IMR-90 (cell line): Measurements from ENCODE around the gene DPEP1. TPM values are rescaled to one million over a fixed set of nuclear protein-coding genes. Genes with fewer than 3 reads are reported as not detected.
"Not testable (repeated sequence)": the region's sequence is repeated elsewhere in the genome, so short reads cannot be mapped to it uniquely, and the experiment has no call there.

ENCODE experiments used
- ATAC-seq: fragments of 200-7000 bp; cut with Tn5 transposase; 2 replicates; pipeline ENCODE4 v1.9.1; 2020; ENCODE audit warnings: low read depth, mild to moderate bottlenecking, moderate library complexity
- BruUV-seq: library from RNA; stranded (reverse); fragments of 400-500 nt; replicated peaks from 2 replicates; lab custom pipeline; 2021; lab: Mats Ljungman, UMichigan
- CTCF ChIA-PET: fragments of 300-600 bp; formaldehyde crosslinking; extraction: SDS; loops from one replicate; lab custom pipeline; 2021; ENCODE audit warnings: antibody characterized with exemption; lab: Yijun Ruan, JAX
- POLR2A ChIA-PET: fragments of 300-600 bp; sonication (Branson Sonifier 250); formaldehyde crosslinking; loops from one replicate; lab custom pipeline; 2022; ENCODE audit warnings: antibody characterized with exemption; ENCODE audit not compliant: unreplicated experiment; lab: Charles Lee
- DNase-seq: peaks from one replicate; pipeline ENCODE4 v3.0.0; 2013
- H2AFZ ChIP-seq: replicated peaks from 2 replicates; pipeline ENCODE3; 2013; ENCODE audit warnings: low read length, mild to moderate bottlenecking; ENCODE audit not compliant: poor library complexity
- H2AK5ac ChIP-seq: 2 replicates; pipeline ENCODE4 v1.6.1; 2013; ENCODE audit warnings: low read depth, low read length, inconsistent platforms
- H2AK9ac ChIP-seq: replicated peaks from 2 replicates; pipeline ENCODE3; 2013; ENCODE audit warnings: mild to moderate bottlenecking, low read depth, low read length, moderate library complexity; ENCODE audit not compliant: poor library complexity
- H2BK120ac ChIP-seq: 2 replicates; pipeline ENCODE4 v1.6.1; 2013; ENCODE audit warnings: low read depth, low read length, inconsistent platforms
- H2BK15ac ChIP-seq: 3 replicates; pipeline ENCODE4 v1.6.1; 2013; ENCODE audit warnings: low read depth, low read length, inconsistent platforms
- H2BK20ac ChIP-seq: 2 replicates; pipeline ENCODE4 v1.6.1; 2013; ENCODE audit warnings: low read depth, mild to moderate bottlenecking, inconsistent platforms, low read length, moderate library complexity
- H2BK5ac ChIP-seq: 2 replicates; pipeline ENCODE4 v1.6.1; 2013; ENCODE audit warnings: mild to moderate bottlenecking, low read depth, low read length, inconsistent platforms; ENCODE audit not compliant: poor library complexity, severe bottlenecking
- H3K14ac ChIP-seq: replicated peaks from 2 replicates; pipeline ENCODE4 v1.6.1; 2013; ENCODE audit warnings: low read depth, low read length, inconsistent platforms
- H3K18ac ChIP-seq: 2 replicates; pipeline ENCODE4 v1.6.1; 2013; ENCODE audit warnings: low read depth, low read length, control low read depth
- H3K23ac ChIP-seq: 2 replicates; pipeline ENCODE4 v1.6.1; 2013; ENCODE audit warnings: low read depth, low read length, inconsistent platforms
- H3K27ac ChIP-seq: 2 replicates; pipeline ENCODE4 v1.5.1; 2013; ENCODE audit warnings: mild to moderate bottlenecking, control low read depth, low read length; ENCODE audit not compliant: insufficient read depth
- H3K27me3 ChIP-seq: 2 replicates; pipeline ENCODE4 v1.6.1; 2013; ENCODE audit warnings: low read length; ENCODE audit not compliant: control insufficient read depth, insufficient read depth
- H3K36me3 ChIP-seq: 2 replicates; pipeline ENCODE4 v1.6.1; 2013; ENCODE audit warnings: low read length, mixed read lengths; ENCODE audit not compliant: control insufficient read depth, insufficient read depth
- H3K4ac ChIP-seq: 2 replicates; pipeline ENCODE4 v1.6.1; 2013; ENCODE audit warnings: low read depth, low read length, inconsistent platforms
- H3K4me1 ChIP-seq: 2 replicates; pipeline ENCODE4 v1.6.1; 2013; ENCODE audit warnings: low read length, mixed read lengths; ENCODE audit not compliant: control insufficient read depth, insufficient read depth
- H3K4me2 ChIP-seq: 2 replicates; pipeline ENCODE4 v1.6.1; 2013; ENCODE audit warnings: low read depth, mild to moderate bottlenecking, control low read depth, low read length, moderate library complexity
- H3K4me3 ChIP-seq: 2 replicates; pipeline ENCODE4 v1.5.1; 2013; ENCODE audit warnings: low read depth, mild to moderate bottlenecking, control low read depth, low read length, moderate library complexity; ENCODE audit not compliant: insufficient read depth
- H3K56ac ChIP-seq: 2 replicates; pipeline ENCODE4 v1.6.1; 2013; ENCODE audit warnings: low read length, inconsistent platforms; ENCODE audit not compliant: insufficient read depth; ENCODE audit errors: extremely low read depth
- H3K79me1 ChIP-seq, 2 experiments: 2 replicates each; pipeline ENCODE4 v1.6.1; 2013; ENCODE audit warnings: low read length in 2 of 2, inconsistent platforms in 1 of 2, low read depth in 1 of 2
- H3K9ac ChIP-seq: 2 replicates; pipeline ENCODE4 v1.6.1; 2013; ENCODE audit warnings: low read depth, low read length, control low read depth
- H3K9me1 ChIP-seq: 2 replicates; pipeline ENCODE4 v1.6.1; 2013; ENCODE audit warnings: low read length, inconsistent platforms; ENCODE audit not compliant: insufficient read depth
- H3K9me3 ChIP-seq: 2 replicates; pipeline ENCODE4 v1.6.1; 2013; ENCODE audit warnings: low read length; ENCODE audit not compliant: control insufficient read depth, insufficient read depth
- H4K20me1 ChIP-seq: 2 replicates; pipeline ENCODE4 v1.6.1; 2013; ENCODE audit warnings: low read length, inconsistent platforms; ENCODE audit not compliant: insufficient read depth
- H4K5ac ChIP-seq: 2 replicates; pipeline ENCODE4 v1.6.1; 2013; ENCODE audit warnings: mild to moderate bottlenecking, low read depth, low read length, control low read depth
- H4K8ac ChIP-seq, 2 experiments: 2 replicates each; pipeline ENCODE4 v1.6.1; 2013; ENCODE audit warnings: low read depth in 2 of 2, low read length in 2 of 2, control low read depth in 1 of 2, inconsistent platforms in 1 of 2
- H4K91ac ChIP-seq: 2 replicates; pipeline ENCODE4 v1.6.1; 2013; ENCODE audit warnings: low read depth, low read length, inconsistent platforms; ENCODE audit not compliant: insufficient read depth
- WGBS, 2 experiments: methylation state at CpG; one replicate each; pipeline versions ENCODE4 v1.1.5 to v1.1.7; 2013; ENCODE audit warnings: missing lambda C conversion rate in 2 of 2; ENCODE audit not compliant: insufficient read length in 1 of 2; ENCODE audit errors: extremely low coverage in 2 of 2; 5-methylcytosine and 5-hydroxymethylcytosine counted together
- dilution Hi-C: fragments of 300-500 bp; cut with HindIII; formaldehyde crosslinking; loops from one replicate; pipeline ENCODE4 v1.14.3; 2018; ENCODE audit warnings: low sequenced_read_pairs; ENCODE audit not compliant: unreplicated experiment
- in situ Hi-C: fragments of 300-500 bp; cut with MboI; formaldehyde crosslinking; loops from 3 replicates; pipeline ENCODE4 v1.14.3; 2019; ENCODE audit warnings: low sequenced_read_pairs, inconsistent platforms, mixed read lengths
- intact Hi-C: fragments of 100-400 bp; cut with micrococcal nuclease; formaldehyde crosslinking; loops from 2 replicates; pipeline ENCODE4 v1.10.0; 2022
- polyA plus RNA-seq, 3 experiments: library from polyadenylated mRNA; depleted of rRNA; stranded (reverse); fragments of >200 nt; gene quantifications; 2 replicates each; pipeline ENCODE4 v1.2.3, GENCODE V29; 2012; ENCODE audit warnings: low replicate concordance in 1 of 3
- total RNA-seq: library from RNA; depleted of rRNA; stranded (reverse); fragments of >200 nt; gene quantifications from 2 replicates; pipeline ENCODE4 v1.2.3, GENCODE V29; 2012

DPEP1 gene
- total and polyA plus RNA-seq, 2 of the 4 experiments (the other 2 are of a cell fraction), result not detected

DNA sequence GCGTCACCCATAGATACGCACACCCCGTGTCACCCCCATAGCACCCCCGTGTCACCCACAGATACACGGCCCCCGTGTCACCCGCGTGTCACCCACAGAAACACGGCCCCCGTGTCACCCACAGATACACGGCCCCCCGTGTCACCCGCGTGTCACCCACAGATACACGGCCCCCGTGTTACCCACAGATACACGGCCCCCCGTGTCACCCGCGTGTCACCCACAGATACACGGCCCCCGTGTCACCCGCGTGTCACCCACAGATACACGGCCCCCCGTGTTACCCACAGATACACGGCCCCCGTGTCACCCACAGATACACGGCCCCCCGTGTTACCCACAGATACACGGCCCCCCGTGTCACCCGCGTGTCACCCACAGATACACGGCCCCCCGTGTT is 25.8 kb upstream of the DPEP1 start:
- H2AK5ac ChIP-seq, CTCF ChIA-PET, H2AK9ac ChIP-seq, H3K18ac ChIP-seq, dilution Hi-C loops, H2BK15ac ChIP-seq, H4K91ac ChIP-seq, H3K27ac ChIP-seq, H3K79me1 ChIP-seq, H2BK120ac ChIP-seq, H3K23ac ChIP-seq, ATAC-seq, H2BK20ac ChIP-seq, H3K56ac ChIP-seq, BruUV-seq, H4K5ac ChIP-seq, H3K14ac ChIP-seq, H2BK5ac ChIP-seq, H4K20me1 ChIP-seq, H3K4me2 ChIP-seq, H3K9me3 ChIP-seq, in situ Hi-C loops, POLR2A ChIA-PET, H3K36me3 ChIP-seq, H4K8ac ChIP-seq, H3K9me1 ChIP-seq, H2AFZ ChIP-seq, intact Hi-C loops, H3K4me1 ChIP-seq, DNase-seq, H3K9ac ChIP-seq, H3K4ac ChIP-seq, H3K4me3 ChIP-seq, H3K27me3 ChIP-seq: not testable (repeated sequence)
- WGBS, 2 experiments, result no CpG with 5 or more reads among the region's 36 CpGs
